Stimulated activated naive B cell treated with anti-CD40 and anti-IgM and Interleukin-4, amounts not matched to agents 10 μg/mL and 1 μg/mL and 100 μg/mL, for 72 hours (primary cell): Measurements from ENCODE around the gene KCNG4.

Experiments
- ATAC-seq, 2 donors: fragments of 150-1000 bp; cut with Tn5 transposase; replicated peaks; 2 replicates each; pipeline ENCODE4 v1.10.0; 2021; ENCODE audit warnings: moderate library complexity in 1 of 2
- DNase-seq: peaks from one replicate; pipeline ENCODE4 v3.0.0; 2021
- H3K27ac Mint-ChIP-seq: one replicate; pipeline ENCODE4 v1.8.0; 2022; ENCODE audit warnings: mild to moderate bottlenecking, mixed read lengths
- H3K27me3 Mint-ChIP-seq, 2 donors: one replicate each; pipeline ENCODE4 v1.8.0; 2022; ENCODE audit warnings: mixed read lengths in 2 of 2
- H3K36me3 Mint-ChIP-seq, 2 donors: one replicate each; pipeline ENCODE4 v1.8.0; 2022; ENCODE audit warnings: mixed read lengths in 2 of 2, mild to moderate bottlenecking in 1 of 2
- H3K4me1 Mint-ChIP-seq, 2 donors: one replicate each; pipeline ENCODE4 v1.8.0; 2022; ENCODE audit warnings: mixed read lengths in 2 of 2, mild to moderate bottlenecking in 1 of 2
- H3K4me3 Mint-ChIP-seq, 2 donors: one replicate each; pipeline ENCODE4 v1.8.0; 2022; ENCODE audit warnings: mild to moderate bottlenecking in 2 of 2, mixed read lengths in 2 of 2, moderate library complexity in 1 of 2
- H3K9me3 Mint-ChIP-seq, 2 donors: one replicate each; pipeline ENCODE4 v1.8.0; 2022; ENCODE audit warnings: mixed read lengths in 2 of 2, mild to moderate bottlenecking in 1 of 2

The KCNG4 gene

GRCh38 chr16:84254062-84254461 is 14.2 kb upstream of the KCNG4 start:
- H3K4me3 Mint-ChIP-seq = no peak overlapping the region
- H3K36me3 Mint-ChIP-seq = peaks cover 0 to 3% of the 10 kb centered on the region in 2 donors
- DNase-seq (no peak), ATAC-seq (peak; percentile 36 to 51)
- H3K4me1 Mint-ChIP-seq = peaks cover 3 to 6% of the 10 kb centered on the region in 2 donors
- peaks cover 4 to 5% of the 10 kb centered on the region in 2 donors for H3K9me3 Mint-ChIP-seq
- H3K27me3 Mint-ChIP-seq = peaks cover 21 to 36% of the 10 kb centered on the region in 2 donors
- H3K27ac Mint-ChIP-seq = no peak overlapping the region

GRCh38 chr16:84253173-84253572 is 13.4 kb upstream of the KCNG4 start:
- Mint-ChIP-seq H3K4me1 (peaks cover 3 to 6% of the 10 kb centered on the region in 2 donors), H3K9me3 (peaks cover 0 to under 1% of the 10 kb centered on the region in 2 donors), H3K4me3 (no peak overlapping the region), H3K27me3 (peaks cover 15 to 31% of the 10 kb centered on the region in 2 donors), H3K27ac (no peak overlapping the region), H3K36me3 (peaks cover 0 to under 1% of the 10 kb centered on the region in 2 donors)
- DNase-seq (no peak), ATAC-seq (no peak)

- Mint-ChIP-seq H3K27ac (no peak overlapping the region), H3K27me3 (peaks cover 14 to 30% of the 10 kb centered on the region in 2 donors)
Observed at GRCh38 chr16:84252184-84252583, 12.4 kb upstream of the KCNG4 start.

GRCh38 chr16:84247844-84248243 is 8.0 kb upstream of the KCNG4 start:
- ATAC-seq = no peak
- H3K27me3 Mint-ChIP-seq = peaks cover 29 to 42% of the 10 kb centered on the region in 2 donors
- H3K4me1 Mint-ChIP-seq = no peaks in the 10 kb centered on the region

More at GRCh38 chr16:84252184-84252583, 12.4 kb upstream of the KCNG4 start:
- no peak overlapping the region for H3K4me3 Mint-ChIP-seq
- peaks cover 3 to 6% of the 10 kb centered on the region in 2 donors for H3K4me1 Mint-ChIP-seq
- no peak for ATAC-seq
- no peaks in the 10 kb centered on the region for H3K9me3 Mint-ChIP-seq
- no peak for DNase-seq
- H3K36me3 Mint-ChIP-seq = no peaks in the 10 kb centered on the region

GRCh38 chr16:84247331-84247730 is 7.5 kb upstream of the KCNG4 start:
- ATAC-seq (no peak), DNase-seq (no peak)
- Mint-ChIP-seq H3K4me3 (no peak overlapping the region), H3K27ac (no peak overlapping the region), H3K27me3 (peaks cover 27 to 44% of the 10 kb centered on the region in 2 donors), H3K9me3 (peaks cover 1 to 13% of the 10 kb centered on the region in 2 donors), H3K36me3 (no peaks in the 10 kb centered on the region), H3K4me1 (no peaks in the 10 kb centered on the region)

More at GRCh38 chr16:84247844-84248243, 8.0 kb upstream of the KCNG4 start:
- no peaks in the 10 kb centered on the region for H3K36me3 Mint-ChIP-seq
- H3K4me3 Mint-ChIP-seq = no peak overlapping the region
- H3K27ac Mint-ChIP-seq = no peak overlapping the region
- no peak for DNase-seq
- H3K9me3 Mint-ChIP-seq = peaks cover 1 to 13% of the 10 kb centered on the region in 2 donors

GRCh38 chr16:84246679-84247077 is 6.9 kb upstream of the KCNG4 start:
- peaks cover 23 to 39% of the 10 kb centered on the region in 2 donors for H3K27me3 Mint-ChIP-seq
- DNase-seq (no peak), ATAC-seq (no peak)
- peak overlapping the region; percentile 5 for H3K27ac Mint-ChIP-seq
- H3K36me3 Mint-ChIP-seq = no peaks in the 10 kb centered on the region
- no peak overlapping the region for H3K4me3 Mint-ChIP-seq
- peaks cover 1 to 13% of the 10 kb centered on the region in 2 donors for H3K9me3 Mint-ChIP-seq
- H3K4me1 Mint-ChIP-seq = no peaks in the 10 kb centered on the region

- Mint-ChIP-seq H3K27me3 (peaks cover 23 to 39% of the 10 kb centered on the region in 2 donors), H3K36me3 (no peaks in the 10 kb centered on the region), H3K4me3 (no peak overlapping the region), H3K4me1 (no peaks in the 10 kb centered on the region), H3K27ac (peak overlapping the region; percentile 5), H3K9me3 (peaks cover 1 to 13% of the 10 kb centered on the region in 2 donors)
- ATAC-seq = no peak
- no peak for DNase-seq
Observed at GRCh38 chr16:84245956-84246678, 6.3 kb upstream of the KCNG4 start.

GRCh38 chr16:84244728-84245127 is 4.9 kb upstream of the KCNG4 start:
- Mint-ChIP-seq H3K27ac (no peak overlapping the region), H3K9me3 (peaks cover 1 to 13% of the 10 kb centered on the region in 2 donors), H3K4me1 (no peaks in the 10 kb centered on the region), H3K27me3 (peaks cover 37 to 46% of the 10 kb centered on the region in 2 donors), H3K36me3 (no peaks in the 10 kb centered on the region), H3K4me3 (no peak overlapping the region)
- DNase-seq (no peak), ATAC-seq (no peak)

GRCh38 chr16:84243732-84244131 is 3.9 kb upstream of the KCNG4 start:
- H3K4me3 Mint-ChIP-seq = no peak overlapping the region
- no peak overlapping the region for H3K27ac Mint-ChIP-seq
- H3K27me3 Mint-ChIP-seq = peaks cover 46 to 50% of the 10 kb centered on the region in 2 donors
- H3K36me3 Mint-ChIP-seq = no peaks in the 10 kb centered on the region
- H3K9me3 Mint-ChIP-seq = peaks cover 1 to 13% of the 10 kb centered on the region in 2 donors
- ATAC-seq (no peak), DNase-seq (no peak)
- no peaks in the 10 kb centered on the region for H3K4me1 Mint-ChIP-seq

- Mint-ChIP-seq H3K27me3 (peaks cover 50% of the 10 kb centered on the region in 2 donors), H3K4me3 (no peak overlapping the region), H3K36me3 (no peaks in the 10 kb centered on the region), H3K4me1 (no peaks in the 10 kb centered on the region), H3K27ac (no peak overlapping the region), H3K9me3 (peaks cover 1 to 13% of the 10 kb centered on the region in 2 donors)
- DNase-seq (no peak), ATAC-seq (no peak)
Observed at GRCh38 chr16:84242839-84243238, 3.0 kb upstream of the KCNG4 start.

GRCh38 chr16:84241778-84242177 is 2.0 kb upstream of the KCNG4 start:
- no peak for ATAC-seq
- Mint-ChIP-seq H3K9me3 (peaks cover 1 to 13% of the 10 kb centered on the region in 2 donors), H3K4me3 (no peak overlapping the region)

GRCh38 chr16:84240455-84240854 is 643 bp upstream of the KCNG4 start:
- peaks cover 47 to 58% of the 10 kb centered on the region in 2 donors for H3K27me3 Mint-ChIP-seq
- H3K27ac Mint-ChIP-seq = no peak overlapping the region
- peaks cover 1 to 13% of the 10 kb centered on the region in 2 donors for H3K9me3 Mint-ChIP-seq
- no peak for ATAC-seq
- no peaks in the 10 kb centered on the region for H3K4me1 Mint-ChIP-seq
- DNase-seq = no peak
- no peak overlapping the region for H3K4me3 Mint-ChIP-seq
- no peaks in the 10 kb centered on the region for H3K36me3 Mint-ChIP-seq

More at GRCh38 chr16:84241778-84242177, 2.0 kb upstream of the KCNG4 start:
- Mint-ChIP-seq H3K27me3 (peaks cover 50 to 58% of the 10 kb centered on the region in 2 donors), H3K27ac (no peak overlapping the region), H3K4me1 (no peaks in the 10 kb centered on the region), H3K36me3 (no peaks in the 10 kb centered on the region)
- DNase-seq = no peak

GRCh38 chr16:84239141-84239769 is 557 bp downstream of the KCNG4 start:
- Mint-ChIP-seq H3K4me3 (no peak overlapping the region), H3K27ac (no peak overlapping the region), H3K4me1 (no peaks in the 10 kb centered on the region), H3K27me3 (peaks cover 44 to 60% of the 10 kb centered on the region in 2 donors), H3K9me3 (peaks cover 0 to 10% of the 10 kb centered on the region in 2 donors), H3K36me3 (no peaks in the 10 kb centered on the region)
- DNase-seq = no peak
- no peak for ATAC-seq

GRCh38 chr16:84237994-84238750 is 1.6 kb downstream of the KCNG4 start:
- H3K9me3 Mint-ChIP-seq = peaks cover 0 to 2% of the 10 kb centered on the region in 2 donors
- no peaks in the 10 kb centered on the region for H3K4me1 Mint-ChIP-seq
- H3K36me3 Mint-ChIP-seq = no peaks in the 10 kb centered on the region
- H3K4me3 Mint-ChIP-seq = no peak overlapping the region
- H3K27ac Mint-ChIP-seq = no peak overlapping the region
- H3K27me3 Mint-ChIP-seq = peaks cover 39 to 60% of the 10 kb centered on the region in 2 donors
- DNase-seq (no peak), ATAC-seq (no peak)
